Adipose tissue (tissue), 3 donors: ENCODE data around the gene LRRC56. TPM values are rescaled to one million over a fixed set of nuclear protein-coding genes. Genes with fewer than 3 reads are reported as not detected.
"Not testable (repeated sequence)": the region's sequence is repeated elsewhere in the genome, so short reads cannot be mapped to it uniquely, and the experiment has no call there.

ENCODE experiments used
- H3K27ac ChIP-seq: one replicate; pipeline ENCODE4 v1.5.1; 2013; ENCODE audit warnings: low read depth, low read length
- WGBS, 3 donors: extraction: QIAGEN DNeasy Blood & Tissue Kit; methylation state at CpG; one replicate each; pipeline ENCODE4 v1.1.7; 2013; 5-methylcytosine and 5-hydroxymethylcytosine counted together
- polyA plus RNA-seq, 3 donors: library from polyadenylated mRNA; stranded (reverse); fragments of 200-250 nt; gene quantifications; one replicate each; pipeline ENCODE4 v1.2.3, GENCODE V29; 2013
- donor health status: healthy with polysubstance abuse.
- donor health status: Bipolar disorder and iron deficiency.
- donor health status: healthy.

Gene LRRC56
- polyA plus RNA-seq, 3 donors: 0.86 to 1.5 (median 1.4) TPM

GRCh38 chr11:563066-563811 is 25.9 kb downstream of the LRRC56 start:
- 87 to 90% (median 89%) methylated on average over 18 of the region's 18 CpGs for WGBS, 3 donors
- no peak overlapping the region for H3K27ac ChIP-seq

- no peak overlapping the region for H3K27ac ChIP-seq
- WGBS, 3 donors: 84 to 91% (median 87%) methylated on average over 12 of the region's 12 CpGs
Measured at GRCh38 chr11:563812-564578, 26.7 kb downstream of the LRRC56 start.

- H3K27ac ChIP-seq: no peak overlapping the region
- 77 to 87% (median 84%) methylated on average over 11 to 12 of the region's 12 CpGs for WGBS, 3 donors
Measured at GRCh38 chr11:565921-566509, 28.7 kb downstream of the LRRC56 start.

GRCh38 chr11:567011-567628 is 29.8 kb downstream of the LRRC56 start:
- WGBS, 3 donors: 89 to 93% (median 91%) methylated on average over 18 of the region's 18 CpGs
- H3K27ac ChIP-seq: no peak overlapping the region

- 26 to 35% (median 28%) methylated on average over 28 to 41 of the region's 41 CpGs for WGBS, 3 donors
- no peak overlapping the region for H3K27ac ChIP-seq
Measured at GRCh38 chr11:567629-568292, 30.4 kb downstream of the LRRC56 start.

- WGBS, 3 donors: 1 to 2% (median 1%) methylated on average over 82 to 123 of the region's 123 CpGs
- H3K27ac ChIP-seq: no peak overlapping the region
Measured at GRCh38 chr11:568306-569157, 31.2 kb downstream of the LRRC56 start.

- WGBS, 3 donors: 30 to 45% (median 33%) methylated on average over 36 of the region's 36 CpGs
Measured at GRCh38 chr11:569158-569885, 32.0 kb downstream of the LRRC56 start.

GRCh38 chr11:571802-572185 is 34.5 kb downstream of the LRRC56 start:
- 69 to 79% (median 73%) methylated on average over 8 of the region's 8 CpGs for WGBS, 3 donors
- H3K27ac ChIP-seq: no peak overlapping the region

More at GRCh38 chr11:569158-569885, 32.0 kb downstream of the LRRC56 start:
- H3K27ac ChIP-seq: no peak overlapping the region

- 86 to 94% (median 86%) methylated on average over 16 of the region's 16 CpGs for WGBS, 3 donors
- no peak overlapping the region for H3K27ac ChIP-seq
Measured at GRCh38 chr11:573146-573759, 35.9 kb downstream of the LRRC56 start.

GRCh38 chr11:574031-574570 is 36.8 kb downstream of the LRRC56 start:
- WGBS, 3 donors: 39 to 63% (median 46%) methylated on average over 14 of the region's 14 CpGs
- not testable (repeated sequence) for H3K27ac ChIP-seq

- WGBS, 3 donors: 20 to 28% (median 21%) methylated on average over 23 to 25 of the region's 25 CpGs
- no peak overlapping the region for H3K27ac ChIP-seq
Measured at GRCh38 chr11:574632-575312, 37.4 kb downstream of the LRRC56 start.

GRCh38 chr11:575313-575995 is 38.1 kb downstream of the LRRC56 start:
- H3K27ac ChIP-seq: no peak overlapping the region

GRCh38 chr11:575996-576768 is 38.9 kb downstream of the LRRC56 start, which contains the start of gene PHRF1:
PHRF1 (plus strand) TSS chr11:576470; CDS start chr11:581513, 5,043 bp downstream.
- 0 to 1% (median 1%) methylated on average over 62 to 97 of the region's 99 CpGs for WGBS, 3 donors
- H3K27ac ChIP-seq: peak within 1 kb of the TSS; percentile 74

More at GRCh38 chr11:575313-575995, 38.1 kb downstream of the LRRC56 start:
- 0 to 1% (median 1%) methylated on average over 69 to 78 of the region's 81 CpGs for WGBS, 3 donors

- H3K27ac ChIP-seq: no peak overlapping the region
- 2 to 6% (median 5%) methylated on average over 38 to 44 of the region's 48 CpGs for WGBS, 3 donors
Measured at GRCh38 chr11:576811-577610, 39.7 kb downstream of the LRRC56 start.
